Osteoblast (primary cell): ENCODE measurements around the gene ANKUB1. TPM values are rescaled to one million over a fixed set of nuclear protein-coding genes. Genes with fewer than 3 reads are reported as not detected.

Experiments used
- DNase-seq: peaks from one replicate; pipeline ENCODE4 v3.0.0; 2011; ENCODE audit warnings: low spot score, mixed read lengths; ENCODE audit not compliant: insufficient read length; ENCODE audit errors: missing footprints
- H2AFZ ChIP-seq: 2 replicates; pipeline ENCODE4 v1.6.0; 2011; ENCODE audit warnings: mild to moderate bottlenecking, low read length
- H3K27ac ChIP-seq: 2 replicates; pipeline ENCODE4 v1.5.1; 2011; ENCODE audit warnings: mild to moderate bottlenecking, low read depth, low read length, moderate library complexity
- H3K27me3 ChIP-seq: 2 replicates; pipeline ENCODE4 v1.6.0; 2012; ENCODE audit warnings: mild to moderate bottlenecking, control low read depth, inconsistent platforms, low read length, moderate library complexity; ENCODE audit not compliant: insufficient read depth
- H3K36me3 ChIP-seq: 2 replicates; pipeline ENCODE4 v1.5.1; 2011; ENCODE audit warnings: mild to moderate bottlenecking, low read length, control low read depth, moderate library complexity; ENCODE audit not compliant: insufficient read depth
- H3K4me1 ChIP-seq: 2 replicates; pipeline ENCODE4 v1.5.1; 2011; ENCODE audit warnings: mild to moderate bottlenecking, low read length, control low read depth, moderate library complexity; ENCODE audit not compliant: insufficient read depth
- H3K4me2 ChIP-seq: 2 replicates; pipeline ENCODE4 v1.6.0; 2011; ENCODE audit warnings: mild to moderate bottlenecking, low read length; ENCODE audit not compliant: insufficient read depth
- H3K4me3 ChIP-seq: fragments of 200-600 bp; sonication (generic); 3 replicates; pipeline ENCODE4 v1.5.1; 2012; ENCODE audit warnings: mild to moderate bottlenecking, low read length, inconsistent platforms; ENCODE audit not compliant: insufficient read depth
- H3K79me2 ChIP-seq: 2 replicates; pipeline ENCODE4 v1.6.0; 2012; ENCODE audit warnings: mild to moderate bottlenecking, low read length, control low read depth, inconsistent platforms; ENCODE audit not compliant: insufficient read depth
- H3K9me3 ChIP-seq: 2 replicates; pipeline ENCODE4 v1.5.1; 2011; ENCODE audit warnings: low read depth, low read length, control low read depth
- H4K20me1 ChIP-seq: 2 replicates; pipeline ENCODE4 v1.6.0; 2012; ENCODE audit warnings: mild to moderate bottlenecking, low read length, control low read depth; ENCODE audit not compliant: insufficient read depth
- total RNA-seq: library from RNA; depleted of rRNA; stranded (reverse); fragments of >200 nt; gene quantifications from 2 replicates; pipeline ENCODE4 v1.2.3, GENCODE V29; 2012
- TF ChIP-seq, protein P1 (sequence below): IDR thresholded peaks from 2 replicates; pipeline ENCODE4 v1.5.1; 2011; ENCODE audit warnings: mild to moderate bottlenecking, low read depth, low read length, moderate library complexity; ENCODE audit errors: extremely low read depth

Gene ANKUB1
- total RNA-seq, 1 donor, result under 0.01 TPM

DNA sequence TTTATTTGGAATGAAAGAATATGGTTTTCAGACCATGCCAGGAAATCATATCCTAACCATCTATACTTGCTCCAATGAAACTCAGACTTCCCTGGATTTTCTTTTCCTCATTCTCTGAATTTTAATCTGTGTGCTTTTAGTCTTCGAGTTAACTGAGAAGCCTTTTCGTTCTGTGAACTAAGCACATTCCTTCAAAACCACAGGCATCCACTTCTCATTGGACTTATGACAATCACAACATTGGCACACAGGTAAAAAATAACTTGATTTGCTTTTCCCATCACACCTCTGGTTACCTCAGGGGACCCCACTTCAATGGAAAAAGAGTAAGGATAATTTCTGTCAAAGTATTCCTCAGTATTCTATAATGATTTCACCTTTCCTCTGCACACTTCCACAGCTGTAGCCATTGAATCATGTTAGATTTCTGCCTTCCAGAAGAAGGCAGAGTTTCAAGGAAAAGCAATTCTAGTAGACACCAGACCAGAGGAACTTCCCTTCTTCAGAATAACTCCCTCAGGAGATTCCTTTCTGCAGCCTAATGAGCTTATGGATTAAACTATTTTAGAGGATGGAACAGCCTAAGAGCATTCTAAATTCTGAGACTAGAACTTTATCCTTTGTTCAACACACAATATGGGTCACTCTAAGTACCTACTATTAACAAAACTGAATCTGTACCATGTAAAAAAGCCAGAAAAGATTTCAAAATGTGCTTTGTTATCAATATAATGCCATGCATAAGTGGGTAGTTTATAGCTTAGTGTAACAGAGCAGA is 56.0 kb downstream of the ANKUB1 start:
- no peaks in the 10 kb centered on the region for H3K27me3 ChIP-seq
- TF ChIP-seq, protein P1, sequence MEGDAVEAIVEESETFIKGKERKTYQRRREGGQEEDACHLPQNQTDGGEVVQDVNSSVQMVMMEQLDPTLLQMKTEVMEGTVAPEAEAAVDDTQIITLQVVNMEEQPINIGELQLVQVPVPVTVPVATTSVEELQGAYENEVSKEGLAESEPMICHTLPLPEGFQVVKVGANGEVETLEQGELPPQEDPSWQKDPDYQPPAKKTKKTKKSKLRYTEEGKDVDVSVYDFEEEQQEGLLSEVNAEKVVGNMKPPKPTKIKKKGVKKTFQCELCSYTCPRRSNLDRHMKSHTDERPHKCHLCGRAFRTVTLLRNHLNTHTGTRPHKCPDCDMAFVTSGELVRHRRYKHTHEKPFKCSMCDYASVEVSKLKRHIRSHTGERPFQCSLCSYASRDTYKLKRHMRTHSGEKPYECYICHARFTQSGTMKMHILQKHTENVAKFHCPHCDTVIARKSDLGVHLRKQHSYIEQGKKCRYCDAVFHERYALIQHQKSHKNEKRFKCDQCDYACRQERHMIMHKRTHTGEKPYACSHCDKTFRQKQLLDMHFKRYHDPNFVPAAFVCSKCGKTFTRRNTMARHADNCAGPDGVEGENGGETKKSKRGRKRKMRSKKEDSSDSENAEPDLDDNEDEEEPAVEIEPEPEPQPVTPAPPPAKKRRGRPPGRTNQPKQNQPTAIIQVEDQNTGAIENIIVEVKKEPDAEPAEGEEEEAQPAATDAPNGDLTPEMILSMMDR, result no peak
- no peaks in the 10 kb centered on the region for H4K20me1 ChIP-seq
- H3K36me3 ChIP-seq, result peaks cover 16% of the 10 kb centered on the region
- H2AFZ ChIP-seq, result no peak overlapping the region
- peak overlapping the region; percentile 19 for H3K27ac ChIP-seq
- DNase-seq, result no peak
- no peaks in the 10 kb centered on the region for H3K79me2 ChIP-seq
- peaks cover 14% of the 10 kb centered on the region for H3K4me1 ChIP-seq
- no peaks in the 10 kb centered on the region for H3K9me3 ChIP-seq
- no peak overlapping the region for H3K4me3 ChIP-seq
- H3K4me2 ChIP-seq, result peak overlapping the region; percentile 57

DNA sequence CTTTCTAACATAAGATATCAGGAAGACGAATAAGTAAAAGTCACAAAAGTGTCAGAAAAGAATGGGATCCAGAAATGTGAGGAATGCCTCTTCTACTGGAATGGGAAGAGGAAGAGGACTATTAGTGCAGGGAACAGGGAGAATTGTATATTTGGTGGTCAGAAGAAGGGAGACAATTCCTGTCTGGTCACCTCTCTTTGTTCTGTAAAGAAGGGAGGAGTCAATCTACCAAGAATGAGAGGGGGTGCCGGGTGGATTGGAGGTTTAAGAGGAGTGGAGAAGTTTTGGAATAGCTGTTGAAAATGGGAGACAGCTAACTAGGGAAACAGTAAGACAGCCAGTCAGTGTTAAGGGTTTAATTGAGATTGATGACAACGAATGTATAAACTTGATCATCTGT is 60.1 kb downstream of the ANKUB1 start:
- TF ChIP-seq, protein P1, result no peak
- DNase-seq, result peak; percentile 73
- no peaks in the 10 kb centered on the region for H4K20me1 ChIP-seq
- H3K79me2 ChIP-seq, result no peaks in the 10 kb centered on the region
- H3K36me3 ChIP-seq, result no peaks in the 10 kb centered on the region
- no peak overlapping the region for H3K4me2 ChIP-seq
- no peak overlapping the region for H3K4me3 ChIP-seq
- H3K4me1 ChIP-seq, result peaks cover 16% of the 10 kb centered on the region
- H2AFZ ChIP-seq, result no peak overlapping the region
- no peak overlapping the region for H3K27ac ChIP-seq
- no peaks in the 10 kb centered on the region for H3K27me3 ChIP-seq
- no peaks in the 10 kb centered on the region for H3K9me3 ChIP-seq

DNA sequence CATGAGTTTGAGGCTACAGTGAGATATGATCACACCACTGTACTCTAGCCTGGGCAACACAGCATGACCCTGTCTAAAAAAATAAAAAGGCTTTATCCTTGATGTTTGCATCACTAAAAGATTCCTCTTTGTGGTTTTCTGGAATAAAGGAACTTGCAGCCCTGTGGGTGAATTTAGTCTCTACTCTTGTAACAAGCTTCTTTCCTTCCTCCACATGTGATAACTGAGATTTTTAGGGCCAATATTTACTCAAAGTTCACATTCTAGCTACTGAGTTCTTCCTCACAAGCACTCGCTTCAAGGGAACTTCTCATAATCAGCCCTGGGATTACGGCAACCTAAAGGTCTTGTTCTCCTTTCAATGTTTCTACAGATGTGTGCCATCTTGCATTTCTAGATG is 64.7 kb downstream of the ANKUB1 start:
- TF ChIP-seq, protein P1, result no peak

DNA sequence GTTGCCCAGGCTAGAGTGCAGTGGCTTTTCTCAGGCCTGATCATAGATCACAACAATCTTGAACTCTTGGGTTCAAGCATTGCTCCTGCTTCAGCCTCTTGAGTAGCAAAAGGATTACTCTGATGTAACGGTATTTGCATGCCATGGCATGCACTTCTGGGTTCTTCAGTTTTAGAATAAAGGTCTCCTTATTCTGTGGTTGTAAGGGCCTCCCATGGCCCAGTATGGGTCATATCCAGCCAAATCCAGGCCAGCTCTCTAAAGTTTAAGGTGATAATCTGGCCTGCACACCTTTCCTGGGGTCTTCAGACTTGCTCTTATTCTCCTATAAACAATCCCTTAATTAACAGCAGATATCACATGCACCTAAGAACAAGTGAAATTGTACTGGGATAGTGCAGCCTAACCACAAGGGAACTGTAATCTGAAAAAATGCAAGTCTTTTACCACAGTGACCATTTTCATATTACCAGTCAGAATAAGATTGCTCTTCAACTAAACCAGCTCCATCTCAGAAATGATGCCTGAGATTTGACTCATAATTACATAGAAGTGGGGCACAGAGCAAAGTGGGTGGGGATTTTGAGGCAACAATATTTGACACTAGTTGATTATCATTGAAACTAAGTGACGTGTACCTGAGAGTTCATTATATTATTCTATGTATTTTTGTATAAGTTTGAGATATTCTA is 65.5 kb downstream of the ANKUB1 start:
- TF ChIP-seq, protein P1, result no peak
- H3K36me3 ChIP-seq, result no peaks in the 10 kb centered on the region
- no peaks in the 10 kb centered on the region for H4K20me1 ChIP-seq
- no peak for DNase-seq
- no peak overlapping the region for H3K4me3 ChIP-seq
- peaks cover 8% of the 10 kb centered on the region for H3K4me1 ChIP-seq
- no peaks in the 10 kb centered on the region for H3K79me2 ChIP-seq
- H3K27ac ChIP-seq, result no peak overlapping the region
- no peaks in the 10 kb centered on the region for H3K27me3 ChIP-seq
- H3K9me3 ChIP-seq, result no peaks in the 10 kb centered on the region
- H2AFZ ChIP-seq, result no peak overlapping the region
- H3K4me2 ChIP-seq, result no peak overlapping the region

More for the DNA sequence above, 64.7 kb downstream of the ANKUB1 start:
- H3K27me3 ChIP-seq, result no peaks in the 10 kb centered on the region
- no peak overlapping the region for H3K4me2 ChIP-seq
- no peak overlapping the region for H3K4me3 ChIP-seq
- H3K27ac ChIP-seq, result no peak overlapping the region
- no peak overlapping the region for H2AFZ ChIP-seq
- no peaks in the 10 kb centered on the region for H3K79me2 ChIP-seq
- H3K4me1 ChIP-seq, result peaks cover 8% of the 10 kb centered on the region
- DNase-seq, result no peak
- no peaks in the 10 kb centered on the region for H4K20me1 ChIP-seq
- H3K36me3 ChIP-seq, result no peaks in the 10 kb centered on the region
- H3K9me3 ChIP-seq, result no peaks in the 10 kb centered on the region
